HG02938 (cell line): ENCODE results near the gene TIMP2.

Experiments
- ATAC-seq: cut with Tn5 transposase; IDR thresholded peaks from one replicate; pipeline ENCODE4 v1.9.1; 2021; ENCODE audit warnings: mild to moderate bottlenecking, moderate library complexity; ENCODE audit not compliant: unreplicated experiment

The TIMP2 gene

GRCh38 chr17:78840780-78841611 is 84.2 kb downstream of the TIMP2 start, which contains the start of gene USP36:
TSS of gene USP36 (minus strand) at chr17:78840814. CDS start at chr17:78836363, 4,451 bp downstream.
- peak; percentile 87 for ATAC-seq

- ATAC-seq = no peak
These were observed 84.7 kb downstream of the TIMP2 start for GRCh38 chr17:78840530-78840779.

- no peak for ATAC-seq
These were observed 85.2 kb downstream of the TIMP2 start for GRCh38 chr17:78839762-78840529.

GRCh38 chr17:78839235-78839761 is 85.9 kb downstream of the TIMP2 start:
- ATAC-seq = no peak

- no peak for ATAC-seq
These were observed 86.6 kb downstream of the TIMP2 start for GRCh38 chr17:78838574-78839005.

GRCh38 chr17:78836420-78837021 is 88.7 kb downstream of the TIMP2 start:
- no peak for ATAC-seq

- ATAC-seq = no peak
These were observed 90.6 kb downstream of the TIMP2 start for GRCh38 chr17:78834571-78834970.

GRCh38 chr17:78832541-78832810 is 92.7 kb downstream of the TIMP2 start:
- no peak for ATAC-seq

GRCh38 chr17:78831688-78832540 is 93.3 kb downstream of the TIMP2 start:
- ATAC-seq = no peak

- no peak for ATAC-seq
These were observed 95.7 kb downstream of the TIMP2 start for GRCh38 chr17:78829477-78829876.

- no peak for ATAC-seq
These were observed 96.6 kb downstream of the TIMP2 start for GRCh38 chr17:78828470-78829185.

- ATAC-seq = no peak
These were observed 98.2 kb downstream of the TIMP2 start for GRCh38 chr17:78826836-78827509.

- ATAC-seq = no peak
These were observed 98.8 kb downstream of the TIMP2 start for GRCh38 chr17:78826421-78826820.

- no peak for ATAC-seq
These were observed 99.5 kb downstream of the TIMP2 start for GRCh38 chr17:78825696-78826095.

GRCh38 chr17:78824240-78824639 is 100.9 kb downstream of the TIMP2 start:
- no peak for ATAC-seq

GRCh38 chr17:78823282-78824046 is 101.7 kb downstream of the TIMP2 start:
- ATAC-seq = no peak

- no peak for ATAC-seq
These were observed 102.6 kb downstream of the TIMP2 start for GRCh38 chr17:78822552-78822951.

- ATAC-seq = no peak
These were observed 103.2 kb downstream of the TIMP2 start for GRCh38 chr17:78821961-78822360.

- no peak for ATAC-seq
These were observed 104.3 kb downstream of the TIMP2 start for GRCh38 chr17:78820841-78821240.
